ENCODE measurements around the gene PTRHD1. TPM values are rescaled to one million over a fixed set of nuclear protein-coding genes. Genes with fewer than 3 reads are reported as not detected.

PTRHD1 gene
- total RNA-seq, 1 donor from 2014 or later, result 41.6 TPM

DNA sequence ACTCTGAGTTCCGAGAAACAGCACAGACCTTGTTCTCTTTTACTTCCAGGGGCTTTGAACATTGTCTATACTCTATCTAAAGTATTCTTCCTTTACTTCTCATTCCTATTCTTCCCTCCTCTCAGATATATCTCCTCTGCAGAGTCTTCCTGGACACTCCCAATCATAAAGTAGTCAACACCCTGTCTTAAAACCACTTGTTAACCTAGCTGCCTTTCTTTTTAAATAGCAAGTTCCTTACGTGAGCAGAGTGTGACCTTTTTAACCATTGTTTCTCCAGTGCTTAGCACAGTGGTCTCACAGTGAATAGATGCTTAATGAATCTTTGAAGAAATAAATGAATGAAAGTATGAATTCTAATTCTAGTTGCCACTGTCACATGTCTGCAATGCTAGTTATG, 47.4 kb downstream of the PTRHD1 start:
- peaks cover 7% of the 10 kb centered on the region for H3K4me1 ChIP-seq
- no peaks in the 10 kb centered on the region for H3K36me3 ChIP-seq
- no peaks in the 10 kb centered on the region for H3K9me3 Mint-ChIP-seq
- H3K27me3 Mint-ChIP-seq (ENCODE audit: insufficient read depth, low read depth), result peaks cover 2% of the 10 kb centered on the region
- H3K4me3 Mint-ChIP-seq, result no peak overlapping the region
- H3K4me1 Mint-ChIP-seq, result peaks cover 4% of the 10 kb centered on the region
- no peaks in the 10 kb centered on the region for H3K27me3 ChIP-seq
- no peak overlapping the region for H3K4me3 ChIP-seq
- H3K9me3 ChIP-seq (ENCODE audit: low read depth), result no peaks in the 10 kb centered on the region
- H2AFZ ChIP-seq (replicated peaks), result no peak overlapping the region
- no peaks in the 10 kb centered on the region for H3F3A ChIP-seq (ENCODE audit: low read depth)
- H3K27ac Mint-ChIP-seq, result no peak overlapping the region
- no peaks in the 10 kb centered on the region for H3K79me2 ChIP-seq (ENCODE audit: low read depth)
- H3K4me2 ChIP-seq, result no peak overlapping the region
- TF ChIP-seq EZH2phosphoT487 (IDR thresholded peaks at IDR 0.05), result no peak
- TF ChIP-seq, protein P1, sequence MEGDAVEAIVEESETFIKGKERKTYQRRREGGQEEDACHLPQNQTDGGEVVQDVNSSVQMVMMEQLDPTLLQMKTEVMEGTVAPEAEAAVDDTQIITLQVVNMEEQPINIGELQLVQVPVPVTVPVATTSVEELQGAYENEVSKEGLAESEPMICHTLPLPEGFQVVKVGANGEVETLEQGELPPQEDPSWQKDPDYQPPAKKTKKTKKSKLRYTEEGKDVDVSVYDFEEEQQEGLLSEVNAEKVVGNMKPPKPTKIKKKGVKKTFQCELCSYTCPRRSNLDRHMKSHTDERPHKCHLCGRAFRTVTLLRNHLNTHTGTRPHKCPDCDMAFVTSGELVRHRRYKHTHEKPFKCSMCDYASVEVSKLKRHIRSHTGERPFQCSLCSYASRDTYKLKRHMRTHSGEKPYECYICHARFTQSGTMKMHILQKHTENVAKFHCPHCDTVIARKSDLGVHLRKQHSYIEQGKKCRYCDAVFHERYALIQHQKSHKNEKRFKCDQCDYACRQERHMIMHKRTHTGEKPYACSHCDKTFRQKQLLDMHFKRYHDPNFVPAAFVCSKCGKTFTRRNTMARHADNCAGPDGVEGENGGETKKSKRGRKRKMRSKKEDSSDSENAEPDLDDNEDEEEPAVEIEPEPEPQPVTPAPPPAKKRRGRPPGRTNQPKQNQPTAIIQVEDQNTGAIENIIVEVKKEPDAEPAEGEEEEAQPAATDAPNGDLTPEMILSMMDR (IDR thresholded peaks at IDR 0.05), result no peak
- no peak for TF ChIP-seq EZH2 (IDR thresholded peaks at IDR 0.05)
- no peaks in the 10 kb centered on the region for H4K20me1 ChIP-seq (ENCODE audit: low read depth)
- H3K36me3 Mint-ChIP-seq, result peaks cover 12% of the 10 kb centered on the region
- DNase-seq (ENCODE audit: low spot score), result no peak
- H3K27ac ChIP-seq, result no peak overlapping the region
- no peak overlapping the region for H3K9ac ChIP-seq

DNA sequence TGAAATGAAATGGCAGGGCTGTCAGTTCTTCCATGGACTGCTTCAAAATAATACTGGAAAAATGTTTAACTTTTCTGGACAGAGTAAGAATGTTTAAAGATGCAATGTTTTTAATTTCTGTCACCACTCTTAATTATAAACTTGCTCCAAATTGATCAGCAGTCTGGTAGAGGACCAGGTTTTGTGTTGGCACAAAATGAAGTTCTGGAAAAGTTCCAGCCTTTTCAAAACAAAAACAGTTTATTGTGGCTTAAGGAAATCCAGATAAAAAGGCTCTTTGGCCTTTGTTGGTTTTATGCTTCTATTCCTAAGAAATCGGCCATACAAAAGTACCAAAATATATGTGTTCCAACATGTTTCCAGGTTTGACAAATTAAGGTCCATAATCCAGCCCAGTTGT, 48.8 kb downstream of the PTRHD1 start:
- Mint-ChIP-seq H3K9me3 (no peaks in the 10 kb centered on the region), H3K4me3 (no peak overlapping the region), H3K27ac (no peak overlapping the region), H3K36me3 (peaks cover 10% of the 10 kb centered on the region), H3K4me1 (peaks cover 4% of the 10 kb centered on the region), H3K27me3 (ENCODE audit: insufficient read depth, low read depth) (peaks cover 2% of the 10 kb centered on the region)
- Histone ChIP-seq H3K36me3 (no peaks in the 10 kb centered on the region), H3K79me2 (ENCODE audit: low read depth) (no peaks in the 10 kb centered on the region), H3K9ac (no peak overlapping the region), H3K9me3 (ENCODE audit: low read depth) (no peaks in the 10 kb centered on the region), H3K4me3 (no peak overlapping the region), H3F3A (ENCODE audit: low read depth) (no peaks in the 10 kb centered on the region), H4K20me1 (ENCODE audit: low read depth) (no peaks in the 10 kb centered on the region), H3K27me3 (no peaks in the 10 kb centered on the region), H3K27ac (no peak overlapping the region), H3K4me1 (peaks cover 7% of the 10 kb centered on the region), H3K4me2 (no peak overlapping the region), H2AFZ (replicated peaks) (no peak overlapping the region)
- TF ChIP-seq EZH2 (IDR thresholded peaks at IDR 0.05) (no peak), EZH2phosphoT487 (IDR thresholded peaks at IDR 0.05) (no peak)
- TF ChIP-seq, protein P1 (IDR thresholded peaks at IDR 0.05), result no peak
- no peak for DNase-seq (ENCODE audit: low spot score)

DNA sequence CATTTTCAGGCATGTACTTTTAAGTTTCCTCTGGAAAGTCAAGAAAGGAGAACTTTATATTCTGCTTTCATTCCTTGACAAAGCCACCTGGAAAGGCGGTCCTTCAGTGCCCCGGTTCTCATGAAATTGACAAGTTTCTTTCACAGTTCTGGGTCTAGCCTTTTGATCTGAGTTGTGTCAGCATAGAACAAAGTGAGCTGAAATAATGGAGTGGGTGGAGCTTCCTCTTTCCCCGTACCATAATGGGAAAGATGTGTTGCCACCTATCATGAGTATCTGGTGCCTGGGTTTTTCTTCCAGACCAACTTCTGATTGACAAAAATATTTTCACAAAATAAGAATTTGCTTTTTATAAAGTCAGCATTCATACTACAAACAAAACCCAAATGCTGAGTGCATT, 49.3 kb downstream of the PTRHD1 start:
- H3K27ac Mint-ChIP-seq, result no peak overlapping the region
- TF ChIP-seq EZH2 (IDR thresholded peaks at IDR 0.05) (no peak), EZH2phosphoT487 (IDR thresholded peaks at IDR 0.05) (no peak)
- TF ChIP-seq, protein P1 (IDR thresholded peaks at IDR 0.05), result no peak
- peaks cover 3% of the 10 kb centered on the region for H3K4me1 ChIP-seq

More for the DNA sequence above, 49.3 kb downstream of the PTRHD1 start:
- Histone ChIP-seq H3K4me3 (no peak overlapping the region), H3K4me2 (no peak overlapping the region), H3F3A (ENCODE audit: low read depth) (no peaks in the 10 kb centered on the region), H3K36me3 (no peaks in the 10 kb centered on the region), H3K9ac (no peak overlapping the region), H3K79me2 (ENCODE audit: low read depth) (no peaks in the 10 kb centered on the region), H4K20me1 (ENCODE audit: low read depth) (no peaks in the 10 kb centered on the region), H3K9me3 (ENCODE audit: low read depth) (no peaks in the 10 kb centered on the region), H2AFZ (replicated peaks) (no peak overlapping the region), H3K27me3 (no peaks in the 10 kb centered on the region), H3K27ac (no peak overlapping the region)
- no peaks in the 10 kb centered on the region for H3K9me3 Mint-ChIP-seq
- peak; percentile 12 for DNase-seq (ENCODE audit: low spot score)
- peaks cover 2% of the 10 kb centered on the region for H3K27me3 Mint-ChIP-seq (ENCODE audit: insufficient read depth, low read depth)
- H3K4me1 Mint-ChIP-seq, result peaks cover 4% of the 10 kb centered on the region
- peaks cover 10% of the 10 kb centered on the region for H3K36me3 Mint-ChIP-seq
- H3K4me3 Mint-ChIP-seq, result no peak overlapping the region
